ENCODE data around the gene SVOP.
"Not testable (repeated sequence)": the region's sequence is repeated elsewhere in the genome, so short reads cannot be mapped to it uniquely, and the experiment has no call there.

Gene SVOP

DNA sequence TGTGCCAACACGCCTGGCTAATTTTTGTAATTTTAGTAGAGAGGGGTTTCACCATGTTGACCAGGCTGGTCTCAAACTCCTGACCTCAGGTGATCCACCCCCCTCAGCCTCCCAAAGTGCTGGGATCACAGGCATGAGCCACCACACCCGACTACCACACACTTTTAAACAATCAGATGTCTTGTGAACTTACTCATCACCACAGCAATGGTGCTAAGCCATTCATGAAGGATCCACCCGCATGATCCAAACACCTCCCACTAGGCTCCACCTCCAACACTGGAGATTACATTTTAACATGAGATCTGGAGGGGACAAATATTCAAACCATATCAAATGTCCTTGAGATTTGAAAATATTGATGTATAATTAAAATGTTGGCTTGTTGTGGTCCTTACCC lies 7.8 kb upstream of the SVOP start:
- DNase-seq = not testable (repeated sequence)

DNA sequence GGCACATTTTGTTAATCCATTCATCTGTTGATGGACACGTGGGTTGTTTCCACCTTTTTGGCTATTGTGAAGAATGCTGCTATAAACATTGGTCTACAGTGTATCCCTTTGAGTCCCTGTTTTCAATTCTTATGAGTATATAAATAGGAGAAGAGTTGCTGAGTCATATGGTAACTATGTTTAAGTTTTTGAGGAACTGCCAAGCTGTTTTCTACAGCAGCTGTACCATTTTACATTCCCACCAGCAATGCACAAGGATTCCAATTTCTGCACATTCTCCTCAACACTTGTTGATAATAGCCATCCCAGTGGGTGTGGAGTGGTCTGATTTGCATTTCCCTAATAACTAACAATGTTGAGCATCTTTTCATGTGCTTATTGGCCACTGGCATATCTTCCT lies 6.9 kb upstream of the SVOP start:
- no peak for DNase-seq

DNA sequence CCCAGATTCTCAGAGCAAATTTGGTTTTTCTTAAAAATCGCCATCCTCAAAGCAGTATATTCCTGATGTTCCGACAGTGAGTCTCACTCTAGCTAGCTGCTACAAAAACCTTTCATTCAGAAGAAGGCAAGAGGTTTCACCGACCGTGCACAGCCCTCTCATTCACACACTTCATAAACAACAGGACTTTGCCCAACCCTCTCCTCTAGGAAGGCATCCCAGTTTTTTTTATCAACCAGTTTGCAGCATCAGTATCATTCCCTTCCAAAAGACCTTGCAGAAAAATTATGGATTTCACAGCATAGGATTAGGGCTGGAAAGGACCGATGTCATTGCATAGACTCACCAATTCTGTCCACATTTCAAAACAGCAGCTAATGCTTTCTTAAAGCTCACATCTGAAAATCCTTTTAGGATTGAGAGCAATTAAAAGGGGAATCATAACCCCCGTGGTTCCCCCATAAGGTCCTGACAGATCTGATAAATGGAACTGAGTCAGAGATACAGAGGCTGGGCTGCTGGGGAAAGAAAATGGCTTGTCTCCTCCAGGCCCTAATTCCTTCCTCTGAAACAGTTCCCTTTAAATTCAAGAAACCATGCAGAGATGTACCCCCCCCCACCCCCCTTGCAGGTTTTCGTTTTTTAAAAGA lies 597 bp downstream of the SVOP start:
- no peak for DNase-seq

DNA sequence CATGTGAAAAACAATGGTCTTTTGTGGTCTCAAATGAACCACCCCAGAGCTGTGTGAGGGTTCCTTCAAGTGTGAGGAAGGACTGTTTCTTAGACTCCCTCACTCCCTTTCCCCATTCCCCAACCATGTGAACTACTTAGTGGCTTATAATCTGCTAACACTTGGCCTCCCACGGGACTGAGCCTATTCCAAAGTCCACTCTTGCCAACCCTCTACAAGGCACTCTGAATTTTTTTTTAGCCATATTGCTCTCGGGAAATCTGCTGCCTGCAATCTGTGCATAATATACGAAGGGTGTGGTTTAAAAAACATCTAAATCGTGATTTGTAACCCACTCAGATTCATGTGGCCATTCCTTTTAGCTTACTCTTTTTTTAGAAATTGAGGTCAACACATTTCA lies 2.6 kb downstream of the SVOP start:
- DNase-seq = no peak

DNA sequence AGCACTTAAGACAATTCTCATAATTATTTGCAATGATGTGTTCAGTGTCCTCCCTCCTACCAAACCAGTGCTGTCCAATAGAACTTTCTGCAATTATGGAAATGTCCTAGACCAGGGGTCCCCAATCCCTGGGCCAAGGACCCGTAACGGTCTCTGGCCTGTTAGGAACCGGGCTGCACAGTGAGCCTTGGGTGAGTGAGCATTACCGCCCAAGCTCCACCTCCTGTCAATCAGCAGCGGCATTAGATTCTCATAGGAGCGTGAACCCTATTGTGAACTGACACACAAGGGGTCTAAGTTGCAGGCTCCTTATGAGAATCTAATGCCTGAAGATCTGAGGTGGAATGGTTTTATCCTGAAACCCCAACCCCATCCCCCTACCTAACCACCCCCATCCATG lies 3.9 kb downstream of the SVOP start:
- DNase-seq = no peak

DNA sequence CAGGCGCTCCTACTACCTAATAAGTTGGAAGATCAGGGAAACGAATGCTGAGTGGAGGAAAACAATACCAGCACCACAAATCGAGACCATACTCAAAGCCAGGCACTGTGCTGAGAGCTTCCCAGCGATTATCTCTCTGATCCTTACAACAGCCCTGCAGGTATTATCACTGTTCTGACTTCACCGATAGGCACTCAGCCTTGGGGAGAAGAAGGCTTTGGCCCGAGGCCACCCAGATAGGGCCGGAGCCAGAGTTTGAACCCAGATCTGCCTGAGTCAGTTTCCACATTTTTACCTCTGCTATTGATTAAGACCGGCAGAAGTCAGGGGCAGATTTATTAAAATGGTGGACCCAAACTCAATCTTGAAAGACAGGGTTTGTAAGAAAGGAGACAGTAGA lies 4.9 kb downstream of the SVOP start:
- no peak for DNase-seq

DNA sequence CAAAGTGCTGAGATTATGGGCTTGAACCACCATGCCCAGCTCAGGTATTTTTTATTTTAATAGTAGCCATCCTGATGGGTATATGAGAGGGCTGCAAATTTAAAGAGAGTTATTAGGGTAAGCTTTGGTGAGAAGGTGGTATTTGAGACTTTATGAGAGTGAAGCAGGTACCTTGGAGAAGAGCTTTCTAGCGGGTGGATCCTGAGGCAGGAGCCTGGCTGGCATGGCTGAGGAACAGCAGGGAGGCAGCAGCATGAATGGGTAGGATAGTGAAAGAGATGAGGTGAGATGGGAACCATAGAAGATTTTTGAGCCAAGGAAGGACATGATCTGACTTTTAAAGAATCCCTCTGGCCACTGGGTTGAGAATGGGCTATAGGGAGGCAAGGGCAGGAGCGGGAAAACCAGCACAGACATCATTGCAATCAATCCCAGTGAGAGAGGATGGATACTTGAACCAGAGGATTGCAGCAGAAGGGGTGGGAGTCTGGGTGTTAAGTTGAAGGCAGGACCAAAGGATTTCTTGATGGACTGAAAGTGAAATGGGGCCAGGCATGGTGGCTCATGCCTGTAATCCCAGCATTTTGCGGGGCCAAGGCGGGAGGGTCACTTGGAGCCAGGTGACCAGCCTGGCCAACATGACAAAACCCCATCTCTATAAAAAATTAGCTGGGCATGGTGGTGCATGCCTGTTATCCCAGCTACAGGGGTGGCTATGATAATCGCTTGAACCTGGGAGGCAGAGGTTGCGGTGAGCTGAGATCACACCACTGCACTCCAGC lies 5.7 kb downstream of the SVOP start:
- no peak for DNase-seq

DNA sequence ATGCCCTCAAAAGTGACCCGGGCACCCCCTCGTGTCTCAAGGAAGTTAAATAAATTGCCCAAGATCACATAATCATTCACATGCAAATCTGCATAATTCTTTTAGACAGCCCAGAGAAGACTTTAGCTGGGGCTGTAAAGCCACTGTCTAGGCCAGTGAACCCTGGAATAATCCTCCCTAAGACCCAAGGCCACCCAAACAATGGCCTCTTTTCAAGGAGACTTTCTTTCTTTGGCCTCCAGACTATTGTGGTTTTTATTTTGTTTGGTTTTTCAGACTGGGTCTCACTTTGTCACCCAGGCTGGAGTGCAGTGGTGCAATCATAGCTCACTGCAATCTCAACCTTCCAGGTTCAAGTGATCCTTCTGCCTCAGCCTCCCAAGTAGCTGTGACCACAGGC lies 10.6 kb downstream of the SVOP start:
- DNase-seq = no peak

DNA sequence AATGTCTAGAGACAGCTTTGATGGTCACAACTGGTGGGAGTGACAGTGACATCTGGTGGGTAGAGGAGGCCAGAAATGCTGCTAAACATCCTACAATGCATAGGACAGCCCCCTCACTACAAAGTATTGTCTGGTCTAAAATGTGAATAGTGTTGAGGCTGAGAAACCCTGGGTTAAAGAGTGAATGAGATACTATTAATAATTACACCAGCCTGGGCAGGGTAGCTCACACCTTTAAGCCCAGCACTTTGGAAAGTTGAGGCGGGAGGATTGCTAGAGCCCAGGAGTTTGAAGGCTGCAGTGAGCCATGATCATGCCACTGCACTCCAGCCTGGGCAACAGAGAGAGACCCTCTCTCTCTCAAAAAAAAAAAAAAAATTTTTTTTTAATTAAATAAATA lies 11.1 kb downstream of the SVOP start:
- no peak for DNase-seq

DNA sequence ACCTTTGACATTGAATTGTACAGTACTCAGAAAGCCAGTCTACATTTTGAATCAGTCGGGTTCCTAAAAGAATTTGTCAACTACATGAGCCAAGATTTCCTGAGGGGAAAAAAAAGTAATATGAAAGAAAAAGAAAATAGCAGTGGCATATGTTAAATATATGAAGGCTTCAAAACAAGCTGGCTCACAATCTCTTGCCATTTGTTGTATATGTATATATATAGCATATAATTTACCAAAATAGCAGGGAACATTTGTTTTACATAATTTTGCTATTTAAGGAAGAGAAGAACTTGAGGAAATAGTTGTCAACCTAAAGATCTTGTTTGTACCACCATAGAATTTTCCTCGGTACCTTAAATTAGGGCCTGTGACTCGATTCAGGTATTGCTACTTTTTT lies 16.9 kb downstream of the SVOP start:
- DNase-seq = no peak

DNA sequence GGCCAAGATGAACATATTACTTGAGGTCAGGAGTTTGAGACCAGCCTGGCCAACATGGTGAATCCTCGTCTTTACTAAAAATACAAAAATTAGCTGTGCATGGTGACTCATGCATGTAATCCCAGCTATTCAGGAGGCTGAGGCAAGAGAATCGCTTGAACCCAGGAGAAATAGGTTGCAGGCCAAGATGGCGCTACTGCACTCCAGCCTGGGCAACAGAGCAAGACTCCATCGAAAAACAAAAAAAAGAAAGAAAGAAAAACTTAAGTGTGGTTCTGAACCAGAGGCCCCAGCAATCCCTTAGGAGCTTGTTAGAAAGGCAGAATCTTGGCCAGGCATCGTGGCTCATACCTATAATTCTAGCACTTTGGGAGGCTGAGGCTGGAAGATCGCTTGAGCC lies 24.5 kb downstream of the SVOP start:
- no peak for DNase-seq

DNA sequence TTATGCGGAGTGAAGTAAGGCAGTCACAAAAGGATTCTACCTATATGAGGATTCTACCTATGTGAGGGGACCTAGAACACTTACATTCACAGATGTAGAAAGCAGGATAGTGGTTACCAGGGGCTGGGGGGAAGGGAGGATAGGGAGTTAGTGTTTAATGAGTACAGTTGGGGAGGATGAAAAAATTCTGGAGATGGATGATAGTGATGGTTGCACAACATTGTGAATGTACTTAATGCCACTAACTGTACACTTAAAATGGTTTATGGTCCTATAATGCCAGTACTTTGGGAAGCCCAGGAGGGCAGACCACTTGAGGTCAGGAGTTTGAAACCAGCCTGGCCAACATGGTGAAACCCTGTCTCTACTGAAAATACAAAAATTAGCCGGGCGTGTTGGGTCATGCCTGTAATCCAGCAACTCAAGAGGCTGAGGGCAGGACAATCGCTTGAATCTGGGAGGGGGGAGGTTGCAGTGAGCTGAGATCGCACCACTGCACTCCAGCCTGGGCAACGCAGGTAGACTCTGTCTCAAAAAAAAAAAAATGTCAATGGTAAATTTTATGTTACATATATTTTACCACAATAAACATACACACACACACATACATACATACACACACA lies 25.4 kb downstream of the SVOP start:
- DNase-seq = no peak

DNA sequence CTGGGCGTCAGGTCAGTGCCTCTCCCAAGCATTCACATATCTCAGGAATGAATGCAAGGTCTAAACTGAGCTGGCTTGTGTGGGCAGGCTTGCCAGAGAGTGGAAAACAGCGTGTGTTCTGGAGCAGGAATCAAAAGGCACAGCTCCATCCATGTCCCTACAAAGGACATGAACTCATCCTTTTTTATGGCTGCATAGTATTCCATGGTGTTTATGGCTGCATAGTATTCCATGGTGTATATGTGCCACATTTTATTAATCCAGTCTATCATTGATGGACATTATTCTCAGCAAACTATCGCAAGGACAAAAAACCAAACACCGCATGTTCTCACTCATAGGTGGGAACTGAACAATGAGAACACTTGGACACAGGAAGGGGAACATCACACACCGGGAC lies 30.8 kb downstream of the SVOP start:
- not testable (repeated sequence) for DNase-seq

DNA sequence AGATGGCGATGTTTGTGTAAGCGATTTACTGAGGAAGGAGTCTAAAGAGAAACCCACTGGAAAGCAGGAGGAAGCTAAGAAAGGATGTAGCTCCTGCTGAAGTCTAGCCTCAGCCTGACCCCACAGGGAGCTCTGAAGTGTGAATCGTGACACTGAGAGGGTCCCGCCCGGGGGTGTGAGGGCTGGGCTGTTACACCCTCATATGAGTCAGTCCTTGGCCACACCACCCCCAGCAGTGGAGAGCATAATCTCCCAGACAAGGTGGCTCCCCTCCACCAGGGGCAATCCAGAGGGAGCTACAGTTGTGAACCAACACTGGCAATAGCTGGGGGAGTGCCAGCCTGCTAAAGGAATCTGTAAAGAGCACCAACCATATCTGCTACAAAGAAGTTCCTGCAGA lies 31.5 kb downstream of the SVOP start:
- DNase-seq = no peak

DNA sequence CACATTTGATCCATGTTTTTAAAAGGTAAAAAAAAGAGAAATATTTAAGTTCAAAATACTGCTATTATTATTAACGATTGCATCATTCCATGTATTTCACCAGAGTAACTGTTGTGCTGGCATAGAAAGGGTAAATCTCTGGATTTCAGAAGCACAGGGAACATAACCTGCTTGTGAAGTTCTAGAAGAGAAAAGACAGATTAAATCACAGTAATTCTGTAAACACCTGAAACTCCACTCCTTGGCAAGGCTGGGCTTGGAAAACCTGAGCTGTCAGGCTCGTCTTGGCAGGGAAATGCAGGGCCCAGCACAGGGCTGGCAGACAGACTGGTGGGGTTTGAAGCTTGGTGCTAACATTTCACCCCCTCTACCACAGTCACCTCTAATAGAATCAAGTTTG lies 35.1 kb downstream of the SVOP start:
- DNase-seq = no peak

DNA sequence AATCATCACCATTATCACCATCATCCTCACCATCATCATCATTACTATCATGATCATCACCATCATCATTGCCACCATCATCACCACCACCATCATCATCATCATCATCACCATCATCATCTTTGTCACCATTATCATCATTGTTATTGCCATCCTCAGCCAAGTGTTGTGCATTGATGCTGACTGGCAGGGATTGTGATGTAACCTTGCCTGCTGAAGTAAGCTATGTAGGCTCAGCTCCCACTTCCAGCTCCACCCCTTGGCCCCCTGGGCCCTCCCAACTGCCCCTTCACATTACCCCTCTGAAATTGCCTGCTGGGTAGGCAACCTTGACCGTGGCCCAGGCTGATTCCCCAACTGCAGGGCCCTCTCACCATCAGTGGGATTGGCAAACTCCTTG lies 37.6 kb downstream of the SVOP start:
- DNase-seq = no peak

DNA sequence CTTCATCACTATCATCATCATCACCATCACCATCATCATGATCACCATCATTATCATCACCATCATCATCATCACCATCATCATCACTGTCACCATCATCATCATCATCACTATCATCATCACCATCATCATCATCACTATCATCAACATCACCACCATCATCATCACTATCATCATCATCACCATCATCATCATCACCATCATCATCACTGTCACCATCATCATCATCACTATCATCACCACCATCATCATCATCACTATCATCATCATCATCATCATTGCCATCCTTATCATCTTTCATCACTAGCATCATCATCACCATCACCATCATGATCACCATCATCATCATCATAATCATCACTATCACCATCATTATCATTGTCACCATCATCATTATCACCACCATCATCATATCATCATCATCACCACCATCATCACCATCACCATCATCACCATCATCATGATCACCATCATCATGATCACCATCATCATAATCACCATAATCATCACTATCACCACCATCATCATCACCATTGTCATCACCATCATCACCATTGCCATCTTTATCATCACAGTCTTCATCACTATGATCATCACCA lies 38.1 kb downstream of the SVOP start:
- DNase-seq = no peak

DNA sequence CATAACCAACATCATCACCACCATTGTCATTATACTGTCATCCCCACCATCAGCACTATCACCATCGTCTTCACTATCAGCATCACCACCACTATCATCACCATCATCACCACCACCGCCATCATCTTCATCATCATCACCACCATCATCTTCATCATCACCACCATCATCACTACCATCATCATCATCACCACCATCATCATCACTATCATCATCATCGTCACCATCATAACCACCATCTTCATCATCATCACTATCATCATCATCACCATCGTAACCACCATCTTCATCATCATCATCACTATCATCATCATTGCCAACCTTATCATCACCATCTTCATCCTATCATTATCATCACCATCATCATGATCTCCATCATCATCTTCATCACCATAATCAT lies 39.0 kb downstream of the SVOP start:
- no peak for DNase-seq

DNA sequence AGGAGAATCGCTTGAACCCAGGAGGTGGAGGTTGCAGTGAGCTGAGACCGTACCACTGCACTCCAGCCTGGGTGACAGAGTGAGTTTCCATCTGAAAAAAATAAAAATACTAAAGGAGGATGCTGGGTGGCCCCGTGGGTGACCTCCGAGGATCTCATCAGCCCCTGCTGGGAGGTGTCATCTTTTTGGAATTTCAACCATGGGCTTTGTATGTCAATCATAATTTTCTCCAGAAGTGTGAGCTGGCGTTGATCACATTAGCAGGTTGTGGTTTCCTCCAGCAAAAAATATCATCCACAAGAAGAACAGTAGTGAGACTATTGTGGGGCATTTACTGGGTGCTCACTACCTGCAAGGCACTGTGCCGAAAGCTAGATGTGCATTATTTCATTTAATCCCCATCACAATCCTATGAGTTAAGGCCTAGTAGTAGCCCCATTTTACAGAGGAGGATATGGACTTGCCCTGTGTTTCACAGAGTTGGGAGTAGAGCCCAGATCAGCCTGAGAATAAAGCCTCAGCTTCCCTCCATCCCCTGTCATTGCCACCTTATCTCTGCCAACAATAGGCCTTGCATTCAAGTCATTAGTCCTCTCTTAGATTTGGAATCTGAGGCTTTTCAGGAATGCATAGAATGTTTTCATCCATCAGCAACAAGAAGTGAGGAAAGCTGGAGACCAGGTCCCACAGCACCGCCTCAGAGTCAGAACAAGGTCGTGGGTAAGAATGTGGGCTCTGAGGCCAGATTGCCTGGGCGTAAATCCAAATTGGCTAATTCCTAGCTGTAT lies 39.8 kb downstream of the SVOP start:
- DNase-seq = no peak

DNA sequence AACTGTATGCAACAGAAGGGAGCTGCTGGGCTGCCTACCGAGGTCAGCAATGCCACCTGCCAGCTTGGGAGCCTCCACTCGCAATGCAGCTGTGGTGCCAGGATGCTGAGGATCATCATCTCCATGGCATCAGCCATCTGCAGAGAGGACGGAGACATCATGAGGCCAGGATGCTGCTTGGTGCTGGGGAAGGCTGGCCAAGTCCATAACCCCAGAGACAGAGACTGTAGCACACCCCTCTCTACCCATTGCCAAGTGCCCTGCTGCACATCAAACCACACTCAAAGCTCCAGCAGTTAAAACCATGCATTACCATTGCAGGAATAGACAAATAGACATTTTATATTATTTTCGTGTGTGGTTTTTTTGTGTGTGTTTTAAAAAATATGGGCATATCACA lies 43.5 kb downstream of the SVOP start:
- DNase-seq = no peak

DNA sequence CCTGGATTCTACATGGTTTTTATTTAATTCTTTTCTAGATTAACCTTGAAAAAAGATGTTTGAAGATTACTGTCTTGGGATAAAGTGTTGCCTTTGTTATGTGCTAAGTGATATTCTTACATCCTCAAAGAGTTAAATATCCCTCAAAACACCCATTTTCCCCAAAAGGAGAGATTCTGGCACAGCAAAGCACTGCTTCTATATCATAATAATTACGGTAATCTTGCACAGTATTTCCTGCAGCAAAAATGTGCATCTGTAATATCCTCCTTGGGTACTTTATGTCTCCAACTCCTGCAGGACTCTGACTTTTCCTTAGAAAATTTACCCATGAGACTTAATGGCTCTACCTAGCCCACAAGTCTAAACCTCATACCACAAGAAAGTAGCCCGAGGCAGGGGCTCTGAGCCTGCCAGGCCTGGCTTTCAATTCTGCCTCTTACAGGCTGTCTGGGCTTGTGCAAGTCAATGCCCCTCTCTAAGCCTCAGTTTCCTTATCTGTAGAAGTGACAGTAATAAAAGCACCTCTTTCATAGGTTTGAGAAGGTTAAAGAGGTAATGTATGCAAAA lies 45.8 kb downstream of the SVOP start:
- DNase-seq = no peak

DNA sequence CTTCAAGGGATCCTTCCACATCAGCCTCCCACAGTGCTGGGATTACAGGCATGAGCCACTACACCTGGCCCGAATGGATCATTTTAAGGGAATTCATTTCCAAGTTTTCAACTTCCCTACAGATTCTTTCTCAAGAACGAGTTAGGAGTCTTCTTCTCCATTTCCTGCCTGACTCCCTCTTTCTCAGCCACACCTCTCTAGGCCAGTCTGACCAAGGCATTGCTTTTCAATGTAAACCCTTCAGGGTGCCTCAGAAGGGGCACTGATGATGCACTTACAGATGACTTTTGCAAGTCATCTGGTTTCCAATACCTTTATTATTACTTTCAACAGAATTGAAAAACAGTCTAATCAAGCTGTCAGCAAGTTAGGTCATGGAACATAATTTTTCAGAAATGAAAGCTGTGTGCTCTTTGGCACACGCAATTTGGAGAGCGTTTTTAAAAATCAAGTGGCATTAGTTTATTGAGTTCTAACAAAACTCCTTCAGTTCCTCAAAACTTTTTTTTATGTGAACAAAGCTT lies 47.2 kb downstream of the SVOP start:
- no peak for DNase-seq

DNA sequence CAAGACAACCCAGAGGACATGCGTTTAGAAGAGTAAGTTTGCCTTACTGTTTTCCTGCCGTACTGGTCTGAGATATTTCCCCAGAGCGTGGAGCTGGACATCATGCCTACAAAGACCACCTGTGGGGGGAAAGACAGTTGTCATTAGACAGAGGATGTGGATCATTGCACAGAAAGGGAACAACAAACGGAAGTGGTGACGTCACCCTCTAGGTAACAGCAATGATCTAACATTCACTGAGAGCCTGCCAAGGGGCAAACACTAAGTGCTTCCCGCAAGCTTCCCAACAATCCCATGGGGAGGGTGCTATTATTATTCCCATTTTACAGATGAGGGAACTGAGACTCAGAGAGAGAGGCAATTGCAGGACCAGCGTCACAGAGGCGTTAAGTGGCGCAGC lies 48.5 kb downstream of the SVOP start:
- no peak for DNase-seq

All from left hindlimb (tissue), 1 donor.